HepG2 (cell line): ENCODE results near the gene MRPL50. TPM values are rescaled to one million over a fixed set of nuclear protein-coding genes. Genes with fewer than 3 reads are reported as not detected.

Source experiments
- ARID2 ChIP-seq: sonication (generic); formaldehyde crosslinking; IDR thresholded peaks from 2 replicates; pipeline ENCODE4 v1.8.1; 2022; ENCODE audit warnings: mild to moderate bottlenecking, missing genetic modification reagents, borderline replicate concordance
- ATF6 ChIP-seq: sonication (generic); formaldehyde crosslinking; conservative IDR thresholded peaks from 2 replicates; pipeline ENCODE4 v1.4.0; 2020; ENCODE audit warnings: missing genetic modification reagents
- ATRX ChIP-seq: sonication (generic); formaldehyde crosslinking; IDR thresholded peaks from 2 replicates; pipeline ENCODE4 v1.4.0; 2020; ENCODE audit warnings: missing genetic modification reagents, borderline replicate concordance
- GATAD1 ChIP-seq: IDR thresholded peaks from 2 replicates; pipeline ENCODE4 v1.6.1; 2016; ENCODE audit warnings: missing genetic modification reagents, missing compliant biosample characterization
- GTF3A ChIP-seq: sonication (generic); formaldehyde crosslinking; conservative IDR thresholded peaks from 2 replicates; pipeline ENCODE4 v1.4.0; 2020; ENCODE audit warnings: mild to moderate bottlenecking, missing genetic modification reagents
- KDM3A ChIP-seq: IDR thresholded peaks from 2 replicates; pipeline ENCODE4 v1.6.1; 2018; ENCODE audit warnings: low read depth, missing compliant biosample characterization
- LRRFIP1 ChIP-seq: sonication (generic); formaldehyde crosslinking; conservative IDR thresholded peaks from 2 replicates; pipeline ENCODE4 v1.4.0; 2020; ENCODE audit warnings: missing genetic modification reagents
- MAFK ChIP-seq, 2 experiments: IDR thresholded peaks in 1 of 2; conservative IDR thresholded peaks in 1 of 2; 2 replicates each; pipeline ENCODE4 v1.6.1; 2011; ENCODE audit warnings: improper control_type of control experiment in 2 of 2, low read length in 2 of 2
- PAX8 ChIP-seq: sonication (generic); formaldehyde crosslinking; IDR thresholded peaks from 2 replicates; pipeline ENCODE4 v1.8.0; 2022; ENCODE audit warnings: mild to moderate bottlenecking, missing genetic modification reagents, borderline replicate concordance
- SRSF9 ChIP-seq: fragments of 200-400 bp; formaldehyde crosslinking; IDR thresholded peaks from 2 replicates; pipeline ENCODE4 v1.6.1; 2018; ENCODE audit warnings: borderline replicate concordance, mild to moderate bottlenecking, low read depth, low read length; ENCODE audit not compliant: insufficient read depth, poor library complexity, severe bottlenecking
- TBL1XR1 ChIP-seq: fragments of 150-350 bp; IDR thresholded peaks from 2 replicates; pipeline ENCODE4 v1.6.1; 2014; ENCODE audit warnings: borderline replicate concordance, low read length; ENCODE audit not compliant: partially characterized antibody
- TCF7 ChIP-seq: sonication (generic); IDR thresholded peaks from 2 replicates; pipeline ENCODE4 v1.6.1; 2016; ENCODE audit warnings: antibody characterized with exemption, low read depth
- ZBTB44 ChIP-seq: sonication (generic); formaldehyde crosslinking; IDR thresholded peaks from 2 replicates; pipeline ENCODE4 v1.4.0; 2020; ENCODE audit warnings: missing genetic modification reagents
- ZC3H4 ChIP-seq: sonication (generic); formaldehyde crosslinking; IDR thresholded peaks from 2 replicates; pipeline ENCODE4 v1.4.0; 2020; ENCODE audit warnings: missing genetic modification reagents, borderline replicate concordance
- ZNF20 ChIP-seq: sonication (generic); formaldehyde crosslinking; IDR thresholded peaks from 2 replicates; pipeline ENCODE4 v1.4.0; 2020; ENCODE audit warnings: mild to moderate bottlenecking, moderate library complexity, missing genetic modification reagents
- ZNF446 ChIP-seq: sonication (generic); formaldehyde crosslinking; IDR thresholded peaks from 2 replicates; pipeline ENCODE4 v1.5.0; 2020; ENCODE audit warnings: mild to moderate bottlenecking, missing genetic modification reagents
- ZNF562 ChIP-seq: sonication (generic); formaldehyde crosslinking; IDR thresholded peaks from 2 replicates; pipeline ENCODE4 v1.8.0; 2022; ENCODE audit warnings: missing genetic modification reagents, borderline replicate concordance
- ZNF713 ChIP-seq: sonication (generic); formaldehyde crosslinking; IDR thresholded peaks from 2 replicates; pipeline ENCODE4 v1.4.0; 2020; ENCODE audit warnings: mild to moderate bottlenecking, missing genetic modification reagents
- polyA plus RNA-seq, 8 experiments: library from polyadenylated mRNA; depleted of rRNA in 3 of 8; stranded (reverse) in 7 of 8; unstranded in 1 of 8; fragments of >200 nt; fragmentation: Illumina TruSeq in 4 of 8; extraction: Trizol in 4 of 8; gene quantifications; 2 replicates each; pipeline versions ENCODE4 v1.2.1 to v1.2.3, GENCODE V29; 2011 to 2016; ENCODE audit warnings: low read depth in 4 of 8, missing spikeins in 1 of 8, mixed read lengths in 1 of 8; ENCODE audit not compliant: insufficient read depth in 1 of 8
- total RNA-seq, 5 experiments: library from RNA; depleted of rRNA; stranded (reverse); fragments of >200 nt; fragmentation: Illumina TruSeq; extraction: Trizol; gene quantifications; 2 replicates each; pipeline ENCODE4 v1.2.3, GENCODE V29; 2016; ENCODE audit warnings: low read depth in 1 of 5
- TF ChIP-seq, protein P1 (sequence below): IDR thresholded peaks from 2 replicates; pipeline ENCODE4 v1.6.1; 2016
- TF ChIP-seq, protein P2 (sequence below): IDR thresholded peaks from 2 replicates; pipeline ENCODE4 v1.6.1; 2016; ENCODE audit warnings: low read depth, borderline replicate concordance

The MRPL50 gene
- total and polyA plus RNA-seq, 2 of the 13 experiments (the other 11 are each of a cell fraction or from before 2014, with no cell fraction given): 37.1 to 70.0 TPM

DNA sequence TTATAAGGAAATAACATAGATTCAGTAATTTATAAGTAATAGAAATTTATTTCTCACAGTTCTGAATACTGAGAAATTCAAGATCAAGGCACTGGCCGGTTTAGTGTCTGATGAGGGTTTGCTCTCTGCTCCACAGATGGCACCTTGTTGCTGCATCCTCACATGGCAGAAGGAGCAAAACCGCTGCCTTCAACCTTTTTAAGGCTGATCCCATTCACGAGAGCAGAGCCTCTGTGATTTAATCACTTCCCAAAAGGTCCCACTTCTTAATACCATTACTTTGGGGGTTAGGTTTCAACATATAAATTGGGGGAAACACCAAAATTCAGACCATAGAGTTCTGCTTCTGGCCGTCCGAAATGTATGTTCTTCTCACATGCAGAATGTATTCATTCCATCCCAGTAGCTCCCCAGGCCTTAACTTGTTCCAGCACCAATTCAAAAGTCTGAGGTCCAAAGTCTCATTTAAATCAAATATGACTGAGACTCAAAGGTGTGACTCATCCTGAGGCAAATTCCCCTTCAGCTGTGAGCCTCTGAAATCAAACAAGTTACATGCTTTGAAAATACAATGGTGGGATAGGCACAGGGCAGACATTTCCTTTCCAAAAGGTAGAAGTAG, 44.2 kb downstream of the MRPL50 start (continued):
- TF ChIP-seq ZC3H4 (CRISPR knock-in tag) (no peak), ATRX (CRISPR knock-in tag) (no peak), ZNF713 (CRISPR knock-in tag) (0 out of 2 replicates have a peak, but pooled peaks have one; percentile 10), TBL1XR1 (no peak), SRSF9 (no peak), MAFK (conservative IDR thresholded peaks at IDR 0.05 in 1 of 2, IDR thresholded peaks at IDR 0.05 in 1 of 2; ENCODE audit: low read length in 2 of 2) (no peak), GATAD1 (CRISPR knock-in tag) (no peak), ZNF562 (CRISPR knock-in tag) (no peak), KDM3A (CRISPR knock-in tag) (peak; percentile 19; the same call in 1 of the 2 replicates), ARID2 (CRISPR knock-in tag) (no peak), TCF7 (peak; percentile 85), LRRFIP1 (CRISPR knock-in tag) (no peak), ZNF446 (CRISPR knock-in tag) (no peak), PAX8 (CRISPR knock-in tag) (no peak), ZBTB44 (no peak; the same call in 1 of the 2 replicates), GTF3A (CRISPR knock-in tag) (no peak), ZNF20 (CRISPR knock-in tag) (no peak), ATF6 (CRISPR knock-in tag) (no peak; the same call in 1 of the 2 replicates)
- TF ChIP-seq, protein P1, sequence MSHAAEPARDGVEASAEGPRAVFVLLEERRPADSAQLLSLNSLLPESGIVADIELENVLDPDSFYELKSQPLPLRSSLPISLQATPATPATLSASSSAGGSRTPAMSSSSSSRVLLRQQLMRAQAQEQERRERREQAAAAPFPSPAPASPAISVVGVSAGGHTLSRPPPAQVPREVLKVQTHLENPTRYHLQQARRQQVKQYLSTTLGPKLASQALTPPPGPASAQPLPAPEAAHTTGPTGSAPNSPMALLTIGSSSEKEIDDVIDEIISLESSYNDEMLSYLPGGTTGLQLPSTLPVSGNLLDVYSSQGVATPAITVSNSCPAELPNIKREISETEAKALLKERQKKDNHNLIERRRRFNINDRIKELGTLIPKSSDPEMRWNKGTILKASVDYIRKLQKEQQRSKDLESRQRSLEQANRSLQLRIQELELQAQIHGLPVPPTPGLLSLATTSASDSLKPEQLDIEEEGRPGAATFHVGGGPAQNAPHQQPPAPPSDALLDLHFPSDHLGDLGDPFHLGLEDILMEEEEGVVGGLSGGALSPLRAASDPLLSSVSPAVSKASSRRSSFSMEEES (CRISPR knock-in tag): 0 out of 2 replicates have a peak, but pooled peaks have one; percentile 60
- TF ChIP-seq, protein P2, sequence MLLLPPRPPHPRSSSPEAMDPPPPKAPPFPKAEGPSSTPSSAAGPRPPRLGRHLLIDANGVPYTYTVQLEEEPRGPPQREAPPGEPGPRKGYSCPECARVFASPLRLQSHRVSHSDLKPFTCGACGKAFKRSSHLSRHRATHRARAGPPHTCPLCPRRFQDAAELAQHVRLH (CRISPR knock-in tag): 0 out of 2 replicates have a peak, but pooled peaks have one; percentile 26
